ENCODE measurements around the gene SNX27. TPM values are rescaled to one million over a fixed set of nuclear protein-coding genes. Genes with fewer than 3 reads are reported as not detected.

Gene SNX27
- total and polyA plus RNA-seq, 2 donors (not counting 3 experiments of a cell fraction or from before 2014, with no cell fraction given), result 8.1 to 24.9 TPM

GRCh38 chr1:151604291-151604690, 7.6 kb upstream of the SNX27 start:
- no peak for FAIRE-seq

More at GRCh38 chr1:151604291-151604690, 7.6 kb upstream of the SNX27 start:
- no peaks in the 10 kb centered on the region for H3K9me1 ChIP-seq (replicated peaks; ENCODE audit: control insufficient read depth, extremely low read depth, insufficient read depth, low read length)
- no peak for TF ChIP-seq CTCF (IDR thresholded peaks at IDR 0.05; ENCODE audit: extremely low read depth in 1 of 2, insufficient read depth in 1 of 2, low read depth in 1 of 2, low read length in 2 of 2)
- TF ChIP-seq EZH2 (IDR thresholded peaks at IDR 0.05; ENCODE audit: borderline replicate concordance, low read depth, low read length, severe bottlenecking), result no peak
- no peak for TF ChIP-seq FOS (IDR thresholded peaks at IDR 0.05; ENCODE audit: borderline replicate concordance, insufficient read depth, low read length)
- no peak for TF ChIP-seq JUN (IDR thresholded peaks at IDR 0.05; ENCODE audit: borderline replicate concordance, insufficient read depth, insufficient read length, low read depth)
- no peak for TF ChIP-seq MYC (IDR thresholded peaks at IDR 0.05; ENCODE audit: low read depth, low read length)
- TF ChIP-seq POLR2AphosphoS5 (IDR thresholded peaks at IDR 0.05; ENCODE audit: insufficient read depth, low read depth, low read length), result no peak
- TF ChIP-seq MAX (IDR thresholded peaks at IDR 0.05; ENCODE audit: insufficient read depth, insufficient read length), result no peak
- H3K9ac ChIP-seq (replicated peaks; ENCODE audit: extremely low read depth, insufficient read depth, low read length), result no peak overlapping the region
- no peak overlapping the region for H2AFZ ChIP-seq (ENCODE audit: low read depth, low read length)
- intact Hi-C loops (cut with micrococcal nuclease), result no loop called here
- H3K9me3 ChIP-seq (replicated peaks; ENCODE audit: control insufficient read depth, insufficient read depth, low read length), result no peaks in the 10 kb centered on the region
- H4K20me1 ChIP-seq (replicated peaks; ENCODE audit: control insufficient read depth, extremely low read depth, insufficient read depth, low read length), result no peaks in the 10 kb centered on the region
- peaks cover 0 to 2% of the 10 kb centered on the region in 2 experiments for H3K27me3 ChIP-seq (ENCODE audit: control insufficient read depth in 2 of 2, insufficient read depth in 2 of 2, low read length in 2 of 2)
- POLR2A ChIA-PET, result no interaction called here
- no peak overlapping the region for H3K27ac ChIP-seq (ENCODE audit: insufficient read depth, low read depth, low read length)
- no peaks in the 10 kb centered on the region for H3K36me3 ChIP-seq (ENCODE audit: control insufficient read depth in 2 of 2, extremely low read depth in 1 of 2, insufficient read depth in 2 of 2, low read length in 2 of 2)
- CTCF ChIA-PET, result interaction anchor here (1.5 to 2.6 kb wide), 2 partner anchors 11 to 130 kb away, joined by 3 to 7 read pairs; no protein-coding TSS in a partner anchor
- H3K79me2 ChIP-seq (ENCODE audit: control insufficient read depth, insufficient read depth, low read length), result no peaks in the 10 kb centered on the region
- no peak overlapping the region for H3K4me2 ChIP-seq (ENCODE audit: insufficient read depth, low read length)
- no TSS peak for BruUV-seq (replicated peaks)
- H3K4me1 ChIP-seq (ENCODE audit: control insufficient read depth, extremely low read depth, insufficient read depth, low read length), result no peaks in the 10 kb centered on the region
- DNase-seq (ENCODE audit: low read depth, low spot score), result no peak
- no peak overlapping the region for H3K4me3 ChIP-seq (replicated peaks in 1 of 3; ENCODE audit: insufficient read depth in 1 of 3, low read depth in 1 of 3, low read length in 3 of 3)
- dilution Hi-C loops (cut with MboI; ENCODE audit: extremely low pct_ligation_motif_present, low sequenced_read_pairs), result no loop called here

Measured in endothelial cell of umbilical vein (primary cell).